SW480 (cell line): ENCODE results near the gene FGF5.
"Not testable (repeated sequence)": the region's sequence is repeated elsewhere in the genome, so short reads cannot be mapped to it uniquely, and the experiment has no call there.

Experiments
- DNase-seq: peaks from one replicate; pipeline ENCODE4 v3.0.0-alpha.2; 2016; ENCODE audit warnings: low spot score

The FGF5 gene

DNA sequence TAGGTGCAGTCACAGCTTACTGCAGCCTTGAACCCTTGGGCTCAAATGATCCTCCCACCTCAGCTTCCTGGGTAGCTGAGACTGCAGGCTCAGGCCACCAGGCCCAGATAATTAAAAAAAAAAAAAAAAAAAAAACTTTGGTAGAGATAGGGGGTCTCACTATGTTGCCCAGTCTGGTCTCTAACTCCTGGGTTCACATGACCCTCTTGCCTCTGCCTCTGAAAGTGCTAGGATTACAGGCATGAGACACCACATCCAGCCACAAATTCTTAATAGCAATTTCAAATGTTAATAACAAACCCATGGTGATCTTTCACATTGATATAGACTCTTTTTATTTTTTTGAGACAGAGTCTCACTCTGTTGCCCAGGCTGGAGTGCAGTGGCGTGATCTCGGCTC is 12.3 kb upstream of the FGF5 start:
- DNase-seq = no peak

DNA sequence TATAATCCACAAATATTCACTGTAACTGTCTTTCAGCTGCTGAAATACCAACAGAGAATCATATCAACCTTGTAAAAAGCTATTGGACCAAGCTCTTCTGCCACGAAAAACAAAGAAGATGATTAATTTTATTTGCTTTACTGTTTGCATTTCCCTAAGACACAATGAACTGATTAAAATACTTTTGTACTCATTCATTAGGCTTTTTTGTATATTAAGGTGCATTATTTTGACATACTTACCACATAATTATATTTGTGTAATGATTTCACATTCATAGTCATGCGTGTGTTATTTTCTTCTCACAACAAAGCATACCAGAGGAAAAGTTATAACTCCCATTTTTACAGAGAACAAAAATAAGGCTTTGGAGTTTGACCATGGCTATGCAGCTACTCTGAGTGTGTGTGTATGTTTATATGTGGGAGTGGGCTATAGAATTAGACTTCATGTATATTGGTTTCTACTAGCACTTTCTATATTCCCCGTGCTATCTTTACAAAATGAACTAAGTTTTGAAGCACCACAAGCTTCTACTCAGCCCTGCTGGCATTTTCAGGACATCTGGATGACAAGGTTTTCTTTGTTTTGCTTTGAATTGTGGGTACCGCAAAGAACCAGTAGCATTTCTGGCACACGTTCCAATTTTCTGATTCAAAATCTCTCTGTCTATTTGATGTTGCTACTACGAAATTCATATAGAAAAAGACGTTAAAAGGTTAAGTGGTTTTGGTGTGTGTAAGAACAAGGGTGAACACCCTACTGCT is 11.0 kb upstream of the FGF5 start:
- DNase-seq = no peak

DNA sequence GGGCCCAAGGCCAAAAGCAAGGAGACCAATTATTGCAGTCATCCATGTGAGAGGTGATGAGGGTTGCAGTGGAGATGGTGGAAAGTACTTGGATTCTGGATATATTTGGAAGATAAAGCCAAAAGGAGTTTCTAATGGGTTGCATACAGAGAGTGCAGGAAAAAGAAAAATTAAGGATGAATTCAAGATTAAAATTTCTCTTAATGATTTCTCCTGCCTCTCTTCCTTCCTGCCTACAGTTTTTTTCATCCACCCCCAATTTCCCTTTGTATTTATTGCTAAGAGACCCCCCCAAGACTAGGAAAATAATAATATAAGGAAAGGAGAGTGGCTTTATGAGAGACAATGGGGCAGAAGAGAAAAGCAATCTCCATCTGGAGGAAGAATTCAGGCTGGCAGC is 8.6 kb upstream of the FGF5 start:
- no peak for DNase-seq

DNA sequence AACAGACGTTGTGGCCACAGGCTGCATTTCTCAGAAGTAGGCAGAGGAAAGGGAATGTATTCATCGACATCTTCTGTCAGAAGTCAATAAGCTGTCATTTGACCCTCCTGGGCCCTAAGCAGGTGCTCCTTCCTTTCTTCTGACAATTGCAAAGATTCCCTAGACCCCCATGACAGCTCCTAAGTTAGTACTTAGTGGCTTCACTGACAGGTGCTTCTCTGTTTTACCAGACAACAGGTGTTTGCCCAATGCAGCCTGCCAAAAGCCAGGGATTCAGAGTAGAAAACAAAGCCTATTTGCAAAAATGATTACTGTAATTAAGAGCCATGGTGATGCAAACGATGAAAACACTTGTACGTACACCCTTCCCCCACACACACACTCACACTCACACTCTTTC is 7.5 kb upstream of the FGF5 start:
- no peak for DNase-seq

DNA sequence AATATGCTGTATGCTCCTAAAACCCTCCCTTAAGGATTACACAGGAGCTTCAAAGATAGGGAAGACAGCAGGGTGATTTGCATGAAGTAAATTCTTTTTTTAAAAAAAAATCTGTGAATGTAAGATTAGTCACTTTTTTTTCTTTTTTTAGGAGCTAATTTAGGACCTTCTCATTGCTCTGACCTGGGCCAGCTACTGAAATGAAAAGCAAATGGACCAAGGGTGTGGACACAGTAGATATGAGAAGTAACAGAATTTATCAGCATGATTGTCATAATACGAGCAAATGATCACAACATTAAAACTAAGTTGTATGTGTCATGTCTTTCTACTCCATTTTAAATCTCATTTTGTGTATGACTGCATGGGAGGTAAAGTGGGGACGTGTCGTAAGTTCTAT is 6.6 kb upstream of the FGF5 start:
- no peak for DNase-seq

DNA sequence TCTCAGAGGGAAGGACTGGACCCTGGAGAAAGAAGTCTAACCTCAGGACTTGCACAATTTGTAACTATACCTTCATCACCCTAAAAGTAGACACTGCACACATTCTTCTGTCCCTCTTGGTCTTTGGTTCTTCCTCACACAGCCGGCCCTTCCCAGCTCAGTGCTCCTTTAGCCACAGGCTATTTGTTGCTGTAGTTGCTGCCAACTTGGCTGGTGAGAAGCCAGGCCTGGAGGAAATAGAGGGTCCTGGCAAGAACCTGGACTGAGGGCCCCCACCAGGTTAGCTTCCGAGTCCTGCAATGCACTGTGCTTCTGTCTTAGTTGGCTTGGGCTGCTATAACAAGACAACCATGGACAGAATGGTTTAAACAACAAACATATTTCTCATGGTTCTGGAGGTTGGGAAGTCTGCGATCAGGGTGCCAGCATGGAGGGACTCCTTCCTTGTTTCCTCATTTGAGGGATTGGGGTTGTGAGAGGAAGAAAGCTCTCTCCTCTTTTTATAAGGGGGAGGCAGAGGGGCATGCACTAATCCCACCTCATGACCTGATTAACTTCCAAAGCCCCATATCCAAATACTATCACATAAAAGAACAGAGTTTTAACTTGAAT is 4.4 kb upstream of the FGF5 start:
- DNase-seq = no peak

DNA sequence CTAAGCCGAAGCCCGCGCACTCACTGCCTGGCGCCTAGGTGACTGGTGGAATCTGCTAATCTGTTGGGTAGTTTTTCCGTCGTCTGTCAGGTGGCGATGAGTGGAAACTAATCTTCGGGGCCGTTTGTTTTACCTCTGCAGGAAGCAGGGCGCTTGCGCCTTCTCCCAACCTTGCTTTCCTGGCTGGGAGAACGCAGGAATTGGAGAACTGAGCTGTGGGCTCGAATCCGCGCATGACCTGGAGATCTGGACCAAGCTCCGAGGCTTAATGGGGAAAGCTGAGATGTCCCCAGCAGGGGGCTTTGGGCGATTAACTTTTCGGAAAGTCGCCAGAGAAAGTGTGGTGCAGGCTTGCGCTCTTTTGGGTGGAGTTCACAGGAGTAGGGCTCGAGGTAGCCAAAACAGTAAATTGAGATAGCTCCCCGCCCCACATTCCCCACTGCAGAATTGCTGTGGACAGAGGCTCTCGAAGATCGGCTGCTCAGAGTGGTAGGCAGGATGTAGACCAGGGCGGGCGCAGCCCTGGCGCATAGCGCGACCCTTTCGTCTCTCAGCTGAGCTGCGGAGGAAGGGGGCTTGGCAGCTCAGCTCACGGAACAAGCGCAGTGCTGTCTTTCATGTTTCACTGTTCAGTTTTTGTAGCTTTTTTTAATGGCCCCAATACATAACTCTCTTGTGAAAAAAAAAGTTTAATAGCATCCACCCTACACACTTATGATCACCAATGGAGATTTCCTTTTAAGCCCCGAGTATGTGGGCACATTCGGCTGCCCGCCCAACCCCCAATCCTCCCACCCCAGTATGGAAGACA is 2.7 kb upstream of the FGF5 start:
- no peak for DNase-seq

DNA sequence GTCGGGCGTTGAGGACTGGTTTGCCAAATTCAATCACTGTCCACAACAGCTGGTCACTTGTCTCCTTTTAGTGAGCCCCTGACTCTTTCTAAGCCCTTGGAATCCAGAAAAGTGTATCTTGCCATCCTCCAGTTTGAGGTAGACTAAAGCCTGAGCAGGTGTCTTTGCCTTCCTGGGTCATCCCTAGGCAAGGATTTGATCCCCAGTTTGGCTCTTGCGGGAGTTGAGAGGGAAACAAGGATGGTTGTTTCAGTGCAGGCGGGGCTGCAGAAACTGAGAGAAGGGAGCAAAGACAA is 2.2 kb upstream of the FGF5 start:
- no peak for DNase-seq

DNA sequence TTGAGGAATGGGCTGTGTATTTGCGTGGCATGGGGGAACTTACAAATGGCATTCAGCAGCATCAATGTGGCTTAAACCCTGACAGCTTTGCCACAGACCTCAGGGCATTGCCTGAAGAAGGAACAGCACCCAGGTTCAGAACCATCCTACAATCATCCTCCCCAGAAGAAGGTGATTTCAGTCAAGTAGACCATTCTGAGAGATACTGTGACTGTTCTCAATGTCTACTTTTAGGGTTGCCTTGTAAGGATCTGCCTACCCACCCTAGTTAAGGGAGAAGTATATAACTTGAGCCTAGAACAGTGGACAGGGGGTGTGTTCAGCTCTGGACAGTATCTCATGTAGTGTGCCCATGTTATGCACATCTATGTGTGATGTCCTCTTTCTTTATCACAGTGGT is 1.6 kb upstream of the FGF5 start:
- no peak for DNase-seq

DNA sequence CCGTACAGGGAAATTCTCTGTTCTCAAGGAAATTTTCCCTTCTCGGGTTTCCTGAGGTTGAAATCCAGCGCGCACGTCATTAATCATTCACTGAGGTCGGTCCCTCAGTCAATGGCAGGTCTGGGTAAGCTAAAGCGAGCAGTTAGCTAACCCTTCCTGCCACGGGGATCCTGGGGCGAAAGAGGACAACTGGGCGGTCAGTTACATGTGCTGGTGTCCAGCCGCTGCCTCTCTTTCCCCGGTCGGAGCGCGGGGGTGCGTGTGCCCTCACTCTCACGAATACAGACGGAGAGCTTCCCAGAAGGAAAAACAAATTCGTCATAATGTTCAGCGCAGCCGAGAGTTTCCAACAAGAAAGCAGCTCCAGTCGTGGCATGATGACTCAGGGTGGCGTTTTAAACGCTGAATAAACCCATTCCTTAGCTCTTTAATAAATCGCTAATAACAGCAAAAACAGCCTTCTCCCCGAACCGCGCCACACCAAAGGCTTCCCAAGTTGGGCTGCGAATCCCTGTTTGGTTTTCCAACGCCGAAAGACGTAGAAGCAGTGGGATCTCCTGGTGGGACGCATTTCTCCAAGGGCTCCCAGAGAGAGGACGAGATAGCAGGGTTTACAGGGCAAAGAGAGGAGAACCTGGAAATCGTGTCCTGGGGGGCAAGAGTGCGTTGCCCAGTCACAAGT is 752 bp upstream of the FGF5 start:
- DNase-seq = no peak

DNA sequence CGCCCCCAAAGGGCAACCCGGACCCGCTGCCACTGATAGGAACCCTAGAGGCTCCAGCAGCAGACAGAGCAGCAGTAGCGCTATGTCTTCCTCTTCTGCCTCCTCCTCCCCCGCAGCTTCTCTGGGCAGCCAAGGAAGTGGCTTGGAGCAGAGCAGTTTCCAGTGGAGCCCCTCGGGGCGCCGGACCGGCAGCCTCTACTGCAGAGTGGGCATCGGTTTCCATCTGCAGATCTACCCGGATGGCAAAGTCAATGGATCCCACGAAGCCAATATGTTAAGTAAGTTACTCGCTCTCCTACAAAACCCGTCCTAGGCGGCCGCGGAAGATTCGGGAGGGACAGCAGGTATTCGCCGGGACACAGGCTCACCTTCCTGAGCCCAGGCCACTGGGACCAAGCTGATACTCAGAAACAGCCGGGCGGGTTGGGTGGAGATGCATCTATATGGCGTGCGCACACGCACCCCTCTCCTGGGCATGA is 477 bp downstream of the FGF5 start:
- no peak for DNase-seq

DNA sequence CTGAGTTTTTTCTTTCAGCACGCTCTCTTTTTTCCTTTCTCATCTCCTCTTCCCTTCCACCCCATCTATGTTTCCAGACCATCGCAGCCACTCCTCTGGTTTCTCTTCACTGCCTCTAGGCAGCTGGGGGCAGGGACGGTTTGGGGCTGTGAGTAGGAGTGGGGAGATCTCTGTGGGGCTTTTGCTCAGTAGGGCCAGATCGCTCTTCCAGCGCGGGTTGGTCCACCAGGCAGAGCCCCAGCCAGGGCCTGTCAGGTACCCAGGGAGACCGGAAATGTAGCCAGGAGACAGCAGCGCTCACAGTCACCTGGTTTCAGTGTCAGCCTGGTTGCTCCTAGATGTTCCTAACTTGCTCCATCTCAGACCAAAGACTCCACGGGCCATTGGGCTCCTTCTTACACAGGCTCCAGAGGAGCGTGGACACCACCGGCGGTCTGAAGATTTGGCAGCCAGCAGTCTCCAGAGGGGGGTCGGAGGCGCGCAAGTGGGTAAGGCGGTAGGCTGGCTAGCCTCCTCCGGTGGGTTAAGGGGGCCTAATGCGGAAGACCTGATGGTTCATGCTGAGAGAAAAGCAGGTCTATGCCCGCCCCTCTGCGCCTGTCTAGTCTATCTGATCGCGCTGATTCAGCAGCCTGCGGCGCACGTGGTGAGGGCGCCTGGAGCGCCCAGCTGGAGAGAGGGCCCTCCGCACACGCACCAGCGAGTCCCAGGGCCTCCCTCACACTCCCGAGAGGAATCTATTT is 1.8 kb downstream of the FGF5 start:
- DNase-seq = no peak

DNA sequence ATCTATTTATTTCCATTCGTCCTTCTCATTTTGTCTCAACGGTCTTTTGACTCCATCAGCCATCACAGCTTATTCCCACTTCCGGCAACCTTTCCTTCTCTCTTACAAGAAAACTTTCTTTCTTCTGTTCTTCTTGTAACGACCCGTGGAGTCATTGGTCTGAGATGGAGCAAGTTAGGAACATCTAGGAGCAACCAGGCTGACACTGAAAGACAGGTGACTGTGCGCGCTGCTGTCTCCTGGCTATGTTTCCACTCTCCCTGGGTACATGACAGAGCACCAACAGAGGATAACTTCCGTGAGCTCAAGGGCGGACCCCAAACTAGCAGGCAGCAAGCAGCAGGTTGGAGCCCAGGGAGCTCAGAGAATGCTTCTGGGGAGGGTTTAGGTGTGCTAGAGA is 2.5 kb downstream of the FGF5 start:
- DNase-seq = no peak

DNA sequence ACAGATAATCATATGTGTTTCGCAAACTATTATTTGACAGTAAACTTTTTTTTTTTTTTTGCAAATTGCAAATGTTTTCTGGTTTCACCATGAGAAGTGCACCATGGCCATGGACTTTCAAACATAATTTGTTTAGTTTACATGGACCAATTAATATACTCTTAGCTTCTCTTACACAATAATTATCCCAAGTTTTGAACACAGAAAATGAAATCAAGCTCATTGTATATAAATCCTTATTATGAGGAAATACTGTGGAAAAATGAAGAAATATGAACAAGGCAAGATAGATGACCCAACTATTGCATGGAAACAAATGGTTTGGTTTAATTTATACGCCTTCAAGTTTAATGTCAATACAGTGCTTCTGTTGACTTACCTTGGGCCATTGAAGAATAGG is 3.9 kb downstream of the FGF5 start:
- DNase-seq = no peak

DNA sequence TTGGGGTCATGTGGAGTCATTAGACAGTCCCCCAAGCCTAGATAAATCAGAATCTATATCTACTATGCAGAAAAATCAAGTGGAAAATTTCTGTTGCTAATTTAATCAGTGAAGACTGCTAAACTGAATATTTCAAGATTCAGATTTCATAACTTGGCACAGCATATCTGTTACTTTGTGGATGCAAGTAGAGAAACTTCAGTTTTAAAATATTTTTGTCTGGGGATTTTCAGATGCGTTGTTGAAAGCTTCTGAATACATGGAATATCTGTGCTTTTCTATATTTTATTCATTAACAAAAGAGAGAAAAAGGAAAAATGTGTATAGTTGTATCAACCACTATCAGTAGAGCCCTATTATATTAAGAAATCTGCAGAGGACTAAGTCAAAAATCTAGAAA is 4.4 kb downstream of the FGF5 start:
- no peak for DNase-seq

DNA sequence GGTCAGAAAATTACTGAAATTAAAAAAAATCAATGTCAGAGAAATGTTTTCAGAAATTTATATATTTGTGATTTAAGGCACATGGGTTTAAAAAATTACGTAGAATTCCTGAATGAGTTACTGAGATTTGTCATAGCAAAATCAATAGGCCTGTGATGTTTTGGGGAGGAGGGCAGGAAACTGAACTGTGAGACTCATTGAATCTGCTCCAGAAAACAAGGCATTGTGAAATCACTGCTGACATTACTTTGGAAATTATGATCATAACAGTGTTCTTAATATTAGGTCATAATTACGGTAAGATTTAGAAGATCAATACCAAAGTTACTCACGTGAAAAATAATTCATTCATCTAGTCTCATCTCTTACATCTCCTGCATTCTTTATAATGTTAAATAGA is 5.3 kb downstream of the FGF5 start:
- no peak for DNase-seq

DNA sequence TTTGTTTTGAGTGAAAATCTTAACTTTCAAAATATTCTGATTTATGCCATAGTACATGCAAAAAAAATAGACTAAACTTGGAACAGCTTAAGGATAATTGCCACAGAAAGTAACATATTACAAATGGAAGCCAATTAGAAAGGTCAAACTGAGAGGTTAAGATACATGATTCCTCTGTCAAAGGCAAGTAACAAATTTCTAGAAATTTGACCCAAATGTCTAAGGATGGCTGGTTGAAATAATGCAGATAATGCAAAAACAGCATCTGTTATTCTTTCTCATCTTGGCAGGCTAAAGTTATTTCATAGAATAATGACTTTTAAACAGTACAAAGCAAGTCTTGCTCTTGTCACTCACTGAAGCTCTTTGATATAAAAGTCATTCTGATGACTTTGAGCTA is 10.5 kb downstream of the FGF5 start:
- DNase-seq = no peak

DNA sequence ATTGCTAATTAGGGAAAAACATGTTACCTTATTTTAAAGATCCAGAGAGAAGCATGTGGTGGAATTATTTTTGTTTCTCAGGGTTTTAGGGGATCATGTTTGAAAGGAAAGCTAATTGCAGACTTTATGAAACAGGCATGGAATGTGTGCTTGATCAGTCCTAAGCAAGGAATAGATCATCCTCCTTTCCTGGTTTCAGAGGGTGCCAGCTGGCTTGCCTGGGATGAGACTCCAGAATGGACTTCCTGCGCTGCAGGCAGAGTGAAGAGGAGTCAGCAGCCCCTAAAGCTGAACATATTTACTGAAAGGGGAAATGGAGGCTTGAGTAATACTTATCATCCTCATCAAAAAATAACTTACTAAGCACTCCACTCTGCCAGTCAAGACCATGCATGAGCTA is 13.3 kb downstream of the FGF5 start:
- DNase-seq = no peak

DNA sequence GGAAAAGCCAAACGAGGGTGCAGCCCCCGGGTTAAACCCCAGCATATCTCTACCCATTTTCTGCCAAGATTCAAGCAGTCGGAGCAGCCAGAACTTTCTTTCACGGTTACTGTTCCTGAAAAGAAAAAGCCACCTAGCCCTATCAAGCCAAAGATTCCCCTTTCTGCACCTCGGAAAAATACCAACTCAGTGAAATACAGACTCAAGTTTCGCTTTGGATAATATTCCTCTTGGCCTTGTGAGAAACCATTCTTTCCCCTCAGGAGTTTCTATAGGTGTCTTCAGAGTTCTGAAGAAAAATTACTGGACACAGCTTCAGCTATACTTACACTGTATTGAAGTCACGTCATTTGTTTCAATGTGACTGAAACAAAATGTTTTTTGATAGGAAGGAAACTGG is 20.0 kb downstream of the FGF5 start:
- DNase-seq = no peak

DNA sequence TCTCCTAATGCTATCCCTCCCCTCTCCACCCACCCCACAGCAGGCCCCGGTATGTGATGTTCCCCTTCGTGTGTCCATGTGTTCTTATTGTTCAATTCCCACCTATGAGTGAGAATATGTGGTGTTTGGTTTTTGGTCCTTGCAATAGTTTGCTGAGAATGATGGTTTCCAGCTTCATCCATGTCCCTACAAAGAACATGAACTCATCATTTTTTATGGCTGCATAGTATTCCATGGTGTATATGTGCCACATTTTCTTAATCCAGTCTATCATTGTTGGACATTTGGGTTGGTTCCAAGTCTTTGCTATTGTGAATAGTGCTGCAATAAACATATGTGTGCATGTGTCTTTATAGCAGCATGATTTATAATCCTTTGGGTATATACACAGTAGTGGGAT is 24.2 kb downstream of the FGF5 start:
- not testable (repeated sequence) for DNase-seq

DNA sequence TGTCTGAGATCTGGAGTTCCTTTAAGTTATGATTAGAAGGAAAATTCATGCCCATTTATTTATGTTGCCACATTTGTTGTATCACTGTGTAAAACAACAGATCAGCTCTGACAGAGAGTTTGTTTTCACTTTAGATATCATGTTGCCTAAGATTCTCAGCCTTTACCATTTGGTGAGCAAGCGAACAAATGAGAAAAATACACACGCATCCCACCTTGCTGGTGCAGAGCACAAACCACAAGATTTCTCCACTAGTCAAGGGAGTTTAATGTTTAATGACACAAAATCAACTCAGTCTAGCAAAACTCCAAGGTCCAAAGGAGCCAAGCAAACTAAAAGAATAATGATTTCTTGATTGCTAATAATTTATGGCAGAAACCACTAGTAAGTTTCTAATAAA is 27.7 kb downstream of the FGF5 start:
- DNase-seq = no peak

DNA sequence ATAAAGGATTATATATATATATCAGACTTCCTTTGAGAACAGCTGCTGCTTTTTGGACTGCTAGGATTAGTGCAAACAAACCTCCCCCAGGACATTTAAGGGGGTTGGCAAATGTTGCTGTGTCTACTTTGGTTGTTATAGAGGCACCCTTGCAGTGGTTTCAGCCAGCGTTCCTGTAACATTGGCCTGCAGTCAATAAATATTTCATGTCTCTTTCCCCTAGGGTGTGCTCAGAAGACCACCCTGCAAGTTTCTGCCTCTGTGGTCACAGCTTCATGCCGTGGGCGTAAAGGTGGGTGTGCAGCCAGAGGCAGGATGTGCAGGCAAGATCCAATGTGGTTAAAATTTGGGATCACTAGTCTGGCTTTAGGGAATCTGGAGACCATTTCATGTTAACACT is 28.9 kb downstream of the FGF5 start:
- DNase-seq = no peak
